ENCODE data around the gene MLNR. TPM values are rescaled to one million over a fixed set of nuclear protein-coding genes. Genes with fewer than 3 reads are reported as not detected.

The MLNR gene
- total RNA-seq, 1 experiment from 2014 or later = not detected

DNA sequence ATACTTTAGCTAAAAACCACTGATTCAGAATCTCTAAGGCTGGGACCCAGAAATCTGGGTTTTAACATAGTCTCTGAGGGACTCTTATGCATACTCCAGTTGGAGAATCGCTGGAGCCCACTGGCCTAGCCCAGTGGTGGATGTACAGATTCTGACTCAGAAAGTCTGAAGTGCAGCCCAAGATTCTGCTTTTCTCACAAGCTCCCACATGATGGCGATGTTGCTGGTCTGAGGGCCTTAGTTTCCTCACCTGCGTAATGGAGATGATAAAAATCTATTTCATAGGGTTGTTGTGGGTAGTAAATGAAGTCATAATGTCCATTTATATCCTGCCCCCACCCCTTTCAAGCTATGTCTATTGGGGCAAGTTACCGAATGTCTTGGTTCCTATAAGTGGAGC is 19.9 kb downstream of the MLNR start:
- H3K36me3 ChIP-seq (ENCODE audit: low read depth, low read length) = no peaks in the 10 kb centered on the region
- ATAC-seq (peak; percentile 70), DNase-seq (peak; percentile 52)
- TF ChIP-seq EZH2phosphoT487 (IDR thresholded peaks at IDR 0.05; ENCODE audit: borderline replicate concordance, low read length) (no peak), EZH2 (IDR thresholded peaks at IDR 0.05; ENCODE audit: low read length, unreplicated experiment) (no peak)
- TF ChIP-seq, protein P1, sequence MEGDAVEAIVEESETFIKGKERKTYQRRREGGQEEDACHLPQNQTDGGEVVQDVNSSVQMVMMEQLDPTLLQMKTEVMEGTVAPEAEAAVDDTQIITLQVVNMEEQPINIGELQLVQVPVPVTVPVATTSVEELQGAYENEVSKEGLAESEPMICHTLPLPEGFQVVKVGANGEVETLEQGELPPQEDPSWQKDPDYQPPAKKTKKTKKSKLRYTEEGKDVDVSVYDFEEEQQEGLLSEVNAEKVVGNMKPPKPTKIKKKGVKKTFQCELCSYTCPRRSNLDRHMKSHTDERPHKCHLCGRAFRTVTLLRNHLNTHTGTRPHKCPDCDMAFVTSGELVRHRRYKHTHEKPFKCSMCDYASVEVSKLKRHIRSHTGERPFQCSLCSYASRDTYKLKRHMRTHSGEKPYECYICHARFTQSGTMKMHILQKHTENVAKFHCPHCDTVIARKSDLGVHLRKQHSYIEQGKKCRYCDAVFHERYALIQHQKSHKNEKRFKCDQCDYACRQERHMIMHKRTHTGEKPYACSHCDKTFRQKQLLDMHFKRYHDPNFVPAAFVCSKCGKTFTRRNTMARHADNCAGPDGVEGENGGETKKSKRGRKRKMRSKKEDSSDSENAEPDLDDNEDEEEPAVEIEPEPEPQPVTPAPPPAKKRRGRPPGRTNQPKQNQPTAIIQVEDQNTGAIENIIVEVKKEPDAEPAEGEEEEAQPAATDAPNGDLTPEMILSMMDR (conservative IDR thresholded peaks at IDR 0.05; ENCODE audit: low read depth, low read length) = peak; percentile 59
- no peaks in the 10 kb centered on the region for H3K4me1 ChIP-seq (ENCODE audit: insufficient read depth, low read length)
- ChIA-PET CTCF (interaction anchor here (0.6 to 0.7 kb wide), 2 partner anchors 9 to 41 kb away, joined by 3 to 4 read pairs; no protein-coding TSS in a partner anchor), POLR2A (ENCODE audit: unreplicated experiment) (no interaction called here)
- no peak overlapping the region for H2AFZ ChIP-seq (ENCODE audit: low read length)
- H3K9me3 ChIP-seq (ENCODE audit: low read length) = no peaks in the 10 kb centered on the region
- H3K27me3 ChIP-seq (ENCODE audit: low read length) = no peaks in the 10 kb centered on the region
- no peak overlapping the region for H3K9ac ChIP-seq (ENCODE audit: low read length)
- H3K27ac ChIP-seq (ENCODE audit: low read length) = no peak overlapping the region
- no peaks in the 10 kb centered on the region for H3K9me2 ChIP-seq (replicated peaks; ENCODE audit: low read length)
- no peak overlapping the region for H3K4me3 ChIP-seq (ENCODE audit: low read length)
- H3K4me2 ChIP-seq (ENCODE audit: low read length) = no peak overlapping the region
- no TSS peak for BruUV-seq (replicated peaks)
- H3F3A ChIP-seq (ENCODE audit: low read length, unreplicated experiment) = no peaks in the 10 kb centered on the region
- H4K20me1 ChIP-seq (ENCODE audit: low read length) = no peaks in the 10 kb centered on the region
- intact Hi-C loops (cut with micrococcal nuclease) = no loop called here
- H3K79me2 ChIP-seq (ENCODE audit: low read length) = no peaks in the 10 kb centered on the region

DNA sequence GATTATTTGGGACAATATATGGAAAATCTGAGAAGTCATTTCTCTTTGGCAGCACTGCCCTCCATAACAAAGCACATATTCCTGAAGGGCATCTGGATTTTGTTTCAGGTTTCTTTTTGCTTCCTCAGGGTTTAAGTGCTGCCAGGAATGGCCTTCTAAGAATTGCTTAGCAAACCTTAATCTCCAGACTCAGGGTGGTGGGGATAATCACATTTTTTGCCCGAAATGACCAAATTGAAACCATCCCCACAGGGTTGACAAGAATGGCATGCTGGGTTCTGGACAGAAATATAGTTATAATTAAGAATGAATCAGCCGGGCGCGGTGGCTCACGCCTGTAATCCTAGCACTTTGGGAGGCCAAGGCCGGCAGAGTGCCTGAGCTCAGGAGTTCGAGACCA is 21.2 kb downstream of the MLNR start:
- intact Hi-C loops (cut with micrococcal nuclease) = no loop called here
- TF ChIP-seq EZH2phosphoT487 (IDR thresholded peaks at IDR 0.05; ENCODE audit: borderline replicate concordance, low read length) (no peak), EZH2 (IDR thresholded peaks at IDR 0.05; ENCODE audit: low read length, unreplicated experiment) (no peak)
- TF ChIP-seq, protein P1 (conservative IDR thresholded peaks at IDR 0.05; ENCODE audit: low read depth, low read length) = no peak
- H3K27ac ChIP-seq (ENCODE audit: low read length) = no peak overlapping the region

DNA sequence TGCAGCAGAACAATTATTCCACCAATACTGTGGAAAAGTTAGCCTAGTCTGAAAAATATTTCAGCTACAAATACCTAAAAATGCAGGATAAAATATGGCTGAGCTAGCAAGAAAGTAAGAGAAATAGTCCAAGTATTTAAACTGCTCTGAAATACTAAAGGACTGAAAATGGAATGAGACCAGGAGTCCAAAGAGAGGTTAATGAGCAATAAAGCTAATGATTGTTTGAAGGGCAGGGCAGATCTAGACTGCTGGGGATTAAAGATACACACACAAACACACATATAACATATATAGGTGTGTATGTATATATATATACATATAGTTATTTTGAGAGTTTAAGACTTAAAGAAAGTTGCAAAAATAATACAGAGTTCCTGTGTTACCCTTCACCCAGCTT is 25.0 kb downstream of the MLNR start:
- Histone ChIP-seq H4K20me1 (ENCODE audit: low read length) (no peaks in the 10 kb centered on the region), H3K79me2 (ENCODE audit: low read length) (peaks cover 16% of the 10 kb centered on the region; the same call in 1 of the 2 replicates), H3K27ac (ENCODE audit: low read length) (no peak overlapping the region), H3K4me3 (ENCODE audit: low read length) (no peak overlapping the region), H3K9me3 (ENCODE audit: low read length) (no peaks in the 10 kb centered on the region), H2AFZ (ENCODE audit: low read length) (no peak overlapping the region), H3K9me2 (replicated peaks; ENCODE audit: low read length) (no peaks in the 10 kb centered on the region), H3K27me3 (ENCODE audit: low read length) (no peaks in the 10 kb centered on the region), H3K9ac (ENCODE audit: low read length) (no peak overlapping the region), H3F3A (ENCODE audit: low read length, unreplicated experiment) (no peaks in the 10 kb centered on the region), H3K4me2 (ENCODE audit: low read length) (no peak overlapping the region), H3K36me3 (ENCODE audit: low read depth, low read length) (no peaks in the 10 kb centered on the region), H3K4me1 (ENCODE audit: insufficient read depth, low read length) (no peaks in the 10 kb centered on the region)
- no peak for TF ChIP-seq EZH2 (IDR thresholded peaks at IDR 0.05; ENCODE audit: low read length, unreplicated experiment)
- TF ChIP-seq, protein P1 (conservative IDR thresholded peaks at IDR 0.05; ENCODE audit: low read depth, low read length) = no peak
- no peak for TF ChIP-seq EZH2phosphoT487 (IDR thresholded peaks at IDR 0.05; ENCODE audit: borderline replicate concordance, low read length)
- POLR2A ChIA-PET (ENCODE audit: unreplicated experiment) = no interaction called here
- DNase-seq (no peak), ATAC-seq (no peak)
- intact Hi-C loops (cut with micrococcal nuclease) = no loop called here
- no TSS peak for BruUV-seq (replicated peaks)
- CTCF ChIA-PET = interaction anchor here (0.6 kb wide), 1 partner anchor 173 kb away, joined by 3 read pairs; no protein-coding TSS in a partner anchor

More for the DNA sequence above, 21.2 kb downstream of the MLNR start:
- no peak overlapping the region for H3K9ac ChIP-seq (ENCODE audit: low read length)
- no peaks in the 10 kb centered on the region for H3K4me1 ChIP-seq (ENCODE audit: insufficient read depth, low read length)
- no peaks in the 10 kb centered on the region for H3F3A ChIP-seq (ENCODE audit: low read length, unreplicated experiment)
- no peak overlapping the region for H3K4me3 ChIP-seq (ENCODE audit: low read length)
- no peaks in the 10 kb centered on the region for H3K9me3 ChIP-seq (ENCODE audit: low read length)
- no peaks in the 10 kb centered on the region for H4K20me1 ChIP-seq (ENCODE audit: low read length)
- no peaks in the 10 kb centered on the region for H3K9me2 ChIP-seq (replicated peaks; ENCODE audit: low read length)
- H3K27me3 ChIP-seq (ENCODE audit: low read length) = no peaks in the 10 kb centered on the region
- no peak overlapping the region for H3K4me2 ChIP-seq (ENCODE audit: low read length)
- no peaks in the 10 kb centered on the region for H3K36me3 ChIP-seq (ENCODE audit: low read depth, low read length)
- CTCF ChIA-PET = no interaction called here
- H2AFZ ChIP-seq (ENCODE audit: low read length) = no peak overlapping the region
- POLR2A ChIA-PET (ENCODE audit: unreplicated experiment) = no interaction called here
- no peaks in the 10 kb centered on the region for H3K79me2 ChIP-seq (ENCODE audit: low read length)
- no peak for DNase-seq
- BruUV-seq (replicated peaks) = no TSS peak
- ATAC-seq = no peak
